B cell (primary cell): ENCODE results near the gene DYRK4. TPM values are rescaled to one million over a fixed set of nuclear protein-coding genes. Genes with fewer than 3 reads are reported as not detected.

ENCODE experiments used
- ATAC-seq: fragments of 200-7000 bp; cut with Tn5 transposase; one replicate; pipeline ENCODE4 v1.10.0; 2021; ENCODE audit warnings: low read depth, mild to moderate bottlenecking, moderate number of reproducible peaks, moderate library complexity
- CTCF ChIA-PET: fragments of 350-600 bp; sonication (Branson Sonifier 250); formaldehyde crosslinking; loops from one replicate; lab custom pipeline; 2021; ENCODE audit warnings: antibody characterized with exemption, inconsistent platforms; lab: Charles Lee
- POLR2A ChIA-PET: fragments of 350-600 bp; sonication (Branson Sonifier 250); formaldehyde crosslinking; loops from one replicate; lab custom pipeline; 2021; ENCODE audit warnings: antibody characterized with exemption; lab: Charles Lee
- DNase-seq: peaks from one replicate; pipeline ENCODE4 v3.0.0; 2013
- H2AFZ ChIP-seq: 2 replicates; pipeline ENCODE4 v1.6.1; 2012; ENCODE audit warnings: mild to moderate bottlenecking, low read depth, low read length; ENCODE audit not compliant: insufficient read depth, poor library complexity, severe bottlenecking
- H3K27ac ChIP-seq, 2 donors: 1 replicate in 1 of 2; 2 replicates in 1 of 2; pipeline ENCODE4 v1.5.1; 2012 to 2013; ENCODE audit warnings: low read length in 2 of 2, mild to moderate bottlenecking in 2 of 2, moderate library complexity in 1 of 2
- H3K27me3 ChIP-seq, 4 experiments: fragments of 200-600 bp in 1 of 4; sonication (generic) in 1 of 4; replicated peaks in 1 of 4; 1 replicate in 2 of 4; 2 replicates in 2 of 4; pipeline versions ENCODE4 v1.6.1 to v1.7.0; 2013 to 2016; ENCODE audit warnings: low read length in 3 of 4, mild to moderate bottlenecking in 2 of 4, mixed read lengths in 1 of 4, moderate library complexity in 1 of 4; ENCODE audit not compliant: insufficient read depth in 4 of 4, control insufficient read depth in 3 of 4; ENCODE audit errors: control extremely low read depth in 1 of 4
- H3K36me3 ChIP-seq, 2 experiments: replicated peaks in 1 of 2; 1 replicate in 1 of 2; 2 replicates in 1 of 2; pipeline versions ENCODE4 v1.6.1 to v1.7.1; 2013; ENCODE audit warnings: low read length in 1 of 2; ENCODE audit not compliant: insufficient read depth in 2 of 2, control insufficient read depth in 1 of 2; ENCODE audit errors: control extremely low read depth in 1 of 2, extremely low read depth in 1 of 2
- H3K4me1 ChIP-seq, 2 donors: fragments of 200-600 bp in 1 of 2; sonication (generic) in 1 of 2; 1 replicate in 1 of 2; 2 replicates in 1 of 2; pipeline versions ENCODE4 v1.5.1 to v1.6.1; 2013 to 2017; ENCODE audit warnings: low read length in 2 of 2; ENCODE audit not compliant: control insufficient read depth in 2 of 2, insufficient read depth in 2 of 2
- H3K4me2 ChIP-seq: replicated peaks from 2 replicates; pipeline ENCODE3; 2012; ENCODE audit warnings: mild to moderate bottlenecking, low read depth, low read length; ENCODE audit not compliant: poor library complexity, severe bottlenecking
- H3K4me3 ChIP-seq, 5 experiments: fragments of 200-600 bp in 1 of 5; sonication (generic) in 1 of 5; 1 replicate in 3 of 5; 2 replicates in 2 of 5; pipeline versions ENCODE4 v1.5.1 to v1.7.0; 2011 to 2016; ENCODE audit warnings: low read length in 4 of 5, mild to moderate bottlenecking in 4 of 5, low read depth in 2 of 5, control low read depth in 1 of 5, moderate library complexity in 1 of 5; ENCODE audit not compliant: insufficient read depth in 1 of 5; ENCODE audit errors: control extremely low read depth in 1 of 5, extremely low read depth in 1 of 5
- H3K79me2 ChIP-seq: fragments of 200-600 bp; sonication (generic); one replicate; pipeline ENCODE4 v1.6.0; 2016; ENCODE audit warnings: low read length; ENCODE audit not compliant: control insufficient read depth, insufficient read depth
- H3K9ac ChIP-seq: fragments of 200-600 bp; sonication (generic); 2 replicates; pipeline ENCODE4 v1.6.1; 2017; ENCODE audit warnings: mild to moderate bottlenecking, low read length, moderate library complexity
- H3K9me3 ChIP-seq, 3 donors: one replicate each; pipeline versions ENCODE4 v1.6.1 to v1.7.1; 2013; ENCODE audit warnings: low read length in 2 of 3; ENCODE audit not compliant: control insufficient read depth in 2 of 3, insufficient read depth in 1 of 3; ENCODE audit errors: control extremely low read depth in 1 of 3
- H4K20me1 ChIP-seq: 2 replicates; pipeline ENCODE4 v1.6.0; 2012; ENCODE audit warnings: mild to moderate bottlenecking, low read length; ENCODE audit not compliant: insufficient read depth, control insufficient read depth, poor library complexity, severe bottlenecking
- H3K27ac Mint-ChIP-seq: one replicate; pipeline ENCODE4 v1.8.0; 2021; ENCODE audit warnings: mixed read lengths
- H3K27me3 Mint-ChIP-seq: one replicate; pipeline ENCODE4 v1.8.0; 2021; ENCODE audit warnings: mixed read lengths
- H3K4me1 Mint-ChIP-seq: one replicate; pipeline ENCODE4 v1.8.0; 2021; ENCODE audit warnings: mixed read lengths
- H3K4me3 Mint-ChIP-seq: one replicate; pipeline ENCODE4 v1.8.0; 2021; ENCODE audit warnings: mixed read lengths
- H3K9me3 Mint-ChIP-seq: one replicate; pipeline ENCODE4 v1.8.0; 2022; ENCODE audit warnings: mixed read lengths; ENCODE audit not compliant: insufficient read depth
- CTCF ChIP-seq: fragments of 200-600 bp; IDR thresholded peaks from one replicate; pipeline ENCODE4 v1.8.0; 2022; ENCODE audit warnings: antibody characterized with exemption, mild to moderate bottlenecking
- EZH2 ChIP-seq: IDR thresholded peaks from 2 replicates; pipeline ENCODE4 v1.6.1; 2012; ENCODE audit warnings: borderline replicate concordance, low read depth, mild to moderate bottlenecking, moderate library complexity, low read length; ENCODE audit not compliant: insufficient read depth, poor library complexity, severe bottlenecking
- WGBS: methylation state at CpG from one replicate; pipeline ENCODE4 v1.1.5; 2013; ENCODE audit warnings: missing lambda C conversion rate; ENCODE audit not compliant: insufficient coverage; 5-methylcytosine and 5-hydroxymethylcytosine counted together
- intact Hi-C: fragments of 100-400 bp; cut with micrococcal nuclease; formaldehyde crosslinking; loops from one replicate; pipeline ENCODE4 v1.10.0; 2022
- polyA plus RNA-seq: library from polyadenylated mRNA; depleted of rRNA; stranded (reverse); fragments of >200 nt; gene quantifications from 2 replicates; pipeline ENCODE4 v1.2.3, GENCODE V29; 2012
- total RNA-seq, 2 donors: library from RNA; stranded (reverse); fragments of 120-200 nt in 1 of 2; gene quantifications; 1 replicate in 1 of 2; 2 replicates in 1 of 2; pipeline versions ENCODE4 v1.2.3 to v1.2.4, GENCODE V29; 2013 to 2022

DYRK4 gene
- total and polyA plus RNA-seq, 2 donors (not counting 1 experiment from before 2014, with no cell fraction given) = 41.3 to 63.3 TPM

- WGBS = 88% methylated on average over 4 of the region's 6 CpGs
- peaks cover 12% of the 10 kb centered on the region for H3K4me1 Mint-ChIP-seq
- no peaks in the 10 kb centered on the region for H3K27me3 Mint-ChIP-seq
Observed at GRCh38 chr12:4584281-4584680, 22.3 kb downstream of the DYRK4 start.

GRCh38 chr12:4584896-4585295, 22.9 kb downstream of the DYRK4 start:
- WGBS = 98% methylated on average over 7 of the region's 7 CpGs
- Histone ChIP-seq H3K4me1 (peaks cover 0 to 3% of the 10 kb centered on the region in 2 donors), H3K9ac (no peak overlapping the region), H3K9me3 (no peaks in the 10 kb centered on the region), H3K36me3 (peaks cover 0 to 4% of the 10 kb centered on the region in 2 experiments), H4K20me1 (no peaks in the 10 kb centered on the region), H3K27me3 (no peaks in the 10 kb centered on the region), H3K79me2 (no peaks in the 10 kb centered on the region), H3K4me2 (no peak overlapping the region), H2AFZ (no peak overlapping the region), H3K4me3 (no peak overlapping the region), H3K27ac (no peak overlapping the region)
- Mint-ChIP-seq H3K27ac (no peak overlapping the region), H3K9me3 (no peaks in the 10 kb centered on the region), H3K4me3 (no peak overlapping the region), H3K27me3 (no peaks in the 10 kb centered on the region), H3K4me1 (peaks cover 7% of the 10 kb centered on the region)
- DNase-seq = no peak
- POLR2A ChIA-PET = interaction anchor here (0.6 kb wide), 1 partner anchor 9 kb away, joined by 5 read pairs; no protein-coding TSS in a partner anchor
- CTCF ChIA-PET = no interaction called here
- ATAC-seq = no peak
- TF ChIP-seq CTCF (no peak), EZH2 (no peak)
- intact Hi-C loops = no loop called here

More at GRCh38 chr12:4584281-4584680, 22.3 kb downstream of the DYRK4 start:
- POLR2A ChIA-PET = interaction anchor here (0.6 kb wide), 1 partner anchor 10 kb away, joined by 5 read pairs; no protein-coding TSS in a partner anchor
- Histone ChIP-seq H3K9me3 (no peaks in the 10 kb centered on the region), H3K4me2 (no peak overlapping the region), H3K36me3 (no peaks in the 10 kb centered on the region), H2AFZ (no peak overlapping the region), H3K27me3 (no peaks in the 10 kb centered on the region), H3K9ac (no peak overlapping the region), H3K27ac (no peak overlapping the region), H3K79me2 (no peaks in the 10 kb centered on the region), H4K20me1 (no peaks in the 10 kb centered on the region), H3K4me3 (no peak overlapping the region), H3K4me1 (peaks cover 0 to 6% of the 10 kb centered on the region in 2 donors)
- H3K4me3 Mint-ChIP-seq = no peak overlapping the region
- TF ChIP-seq CTCF (no peak), EZH2 (no peak)
- H3K27ac Mint-ChIP-seq = peak overlapping the region; percentile 28
- DNase-seq (no peak), ATAC-seq (no peak)
- CTCF ChIA-PET = no interaction called here
- intact Hi-C loops = no loop called here
- H3K9me3 Mint-ChIP-seq = no peaks in the 10 kb centered on the region
